Lower leg skin (tissue), 4 donors: ENCODE results near the gene PCED1B. TPM values are rescaled to one million over a fixed set of nuclear protein-coding genes. Genes with fewer than 3 reads are reported as not detected.
A peak's percentile ranks its signal among the peaks of the same experiment; 100 is the strongest.

Source experiments
- DNase-seq, 2 donors: peaks; one replicate each; pipeline ENCODE4 v3.0.0-alpha.2; 2019; ENCODE audit warnings: low spot score in 2 of 2
- H3K4me3 ChIP-seq: fragments of 200-600 bp; sonication (generic); 2 replicates; pipeline ENCODE4 v1.5.1; 2017; ENCODE audit warnings: mild to moderate bottlenecking, low read depth; ENCODE audit not compliant: poor library complexity, severe bottlenecking
- POLR2A ChIP-seq, 2 donors: fragments of 450-650 bp; IDR thresholded peaks; one replicate each; pipeline ENCODE4 v1.6.1; 2016 to 2017; ENCODE audit warnings: antibody characterized with exemption in 2 of 2, mild to moderate bottlenecking in 1 of 2, moderate library complexity in 1 of 2
- WGBS, 2 donors: methylation state at CpG; one replicate each; pipeline ENCODE4 v1.1.5; 2018; 5-methylcytosine and 5-hydroxymethylcytosine counted together
- intact Hi-C: fragments of 100-400 bp; cut with DNase I; formaldehyde crosslinking; loops from one replicate; pipeline ENCODE4 v1.15.0; 2023; ENCODE audit warnings: low total_unique reads
- total RNA-seq, 4 donors: library from RNA; depleted of rRNA; stranded (reverse); fragments of >200 nt; gene quantifications; one replicate each; pipeline ENCODE4 v1.1.0, GENCODE V29; 2016
- TF ChIP-seq, protein P1 (sequence below), 3 donors: fragments of 450-650 bp; IDR thresholded peaks; one replicate each; pipeline ENCODE4 v1.5.1; 2016; ENCODE audit warnings: antibody characterized with exemption in 3 of 3, mild to moderate bottlenecking in 3 of 3, moderate library complexity in 2 of 3

Gene PCED1B
- total RNA-seq, 4 donors from 2014 or later: 0.23 to 3.0 (median 0.73) TPM

DNA sequence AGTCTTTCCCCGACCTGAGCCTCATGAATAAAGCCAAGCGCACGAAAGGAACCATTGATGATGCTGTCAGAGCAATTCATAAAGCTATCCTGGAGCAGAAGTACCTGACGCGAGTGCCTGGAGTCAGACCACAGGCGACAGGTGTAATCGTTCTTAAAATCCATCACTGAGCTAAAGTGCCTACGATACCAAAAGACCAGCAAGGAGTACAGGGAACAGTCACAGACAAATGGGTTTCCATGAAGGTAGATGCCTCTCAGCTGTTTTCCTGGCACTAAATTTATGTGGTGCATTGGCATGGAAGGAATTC, 1.4 kb upstream of the PCED1B start:
- no peak for DNase-seq
- 92 to 95% methylated on average over 8 of the region's 8 CpGs for WGBS, 2 donors
- TF ChIP-seq, protein P1, sequence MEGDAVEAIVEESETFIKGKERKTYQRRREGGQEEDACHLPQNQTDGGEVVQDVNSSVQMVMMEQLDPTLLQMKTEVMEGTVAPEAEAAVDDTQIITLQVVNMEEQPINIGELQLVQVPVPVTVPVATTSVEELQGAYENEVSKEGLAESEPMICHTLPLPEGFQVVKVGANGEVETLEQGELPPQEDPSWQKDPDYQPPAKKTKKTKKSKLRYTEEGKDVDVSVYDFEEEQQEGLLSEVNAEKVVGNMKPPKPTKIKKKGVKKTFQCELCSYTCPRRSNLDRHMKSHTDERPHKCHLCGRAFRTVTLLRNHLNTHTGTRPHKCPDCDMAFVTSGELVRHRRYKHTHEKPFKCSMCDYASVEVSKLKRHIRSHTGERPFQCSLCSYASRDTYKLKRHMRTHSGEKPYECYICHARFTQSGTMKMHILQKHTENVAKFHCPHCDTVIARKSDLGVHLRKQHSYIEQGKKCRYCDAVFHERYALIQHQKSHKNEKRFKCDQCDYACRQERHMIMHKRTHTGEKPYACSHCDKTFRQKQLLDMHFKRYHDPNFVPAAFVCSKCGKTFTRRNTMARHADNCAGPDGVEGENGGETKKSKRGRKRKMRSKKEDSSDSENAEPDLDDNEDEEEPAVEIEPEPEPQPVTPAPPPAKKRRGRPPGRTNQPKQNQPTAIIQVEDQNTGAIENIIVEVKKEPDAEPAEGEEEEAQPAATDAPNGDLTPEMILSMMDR (IDR thresholded peaks at IDR 0.05): no peak
- no peak for TF ChIP-seq POLR2A (IDR thresholded peaks at IDR 0.05)
- H3K4me3 ChIP-seq: no peak overlapping the region
- intact Hi-C loops: no loop called here

DNA sequence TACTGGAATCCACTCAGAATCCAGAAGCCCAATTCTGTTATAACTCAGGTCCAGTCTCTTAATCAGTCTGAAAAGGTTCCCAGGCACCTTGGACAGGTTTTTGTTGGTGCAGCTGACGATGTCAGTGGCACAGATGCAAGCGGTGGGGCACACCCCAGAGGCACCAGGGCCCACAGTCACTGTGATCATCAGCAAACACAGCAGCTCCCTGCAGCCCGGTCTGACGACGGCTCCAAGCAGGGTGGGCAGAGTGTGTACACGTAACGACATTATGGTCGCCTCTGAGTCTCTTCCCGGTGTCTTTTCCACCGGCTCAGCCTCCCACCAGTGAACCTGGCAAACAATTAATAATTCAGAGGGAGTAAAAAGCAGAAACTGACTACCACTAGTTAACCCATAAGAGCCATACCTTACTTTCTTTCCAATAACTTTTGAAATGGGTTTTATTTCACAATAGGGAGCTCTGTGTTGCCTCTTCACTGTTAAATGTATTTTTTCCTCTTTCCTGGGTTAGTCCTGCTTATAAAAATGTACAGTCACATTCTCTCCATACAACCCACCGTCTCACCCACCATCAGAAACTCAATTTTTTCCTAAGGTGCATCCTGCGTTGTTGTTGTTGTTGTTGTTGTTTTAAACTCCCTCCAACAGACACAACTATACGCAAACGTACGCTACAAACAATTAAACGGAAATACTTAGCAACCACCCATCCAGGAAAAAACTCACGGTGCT, 521 bp upstream of the PCED1B start:
- WGBS, 2 donors: 5 to 15% methylated on average over 17 of the region's 17 CpGs
- TF ChIP-seq POLR2A (IDR thresholded peaks at IDR 0.05): no peak
- TF ChIP-seq, protein P1 (IDR thresholded peaks at IDR 0.05): no peak
- H3K4me3 ChIP-seq: peak overlapping the region; percentile 71
- intact Hi-C loops: no loop called here
- peak in 1 of 2 donors; percentile 86 for DNase-seq

DNA sequence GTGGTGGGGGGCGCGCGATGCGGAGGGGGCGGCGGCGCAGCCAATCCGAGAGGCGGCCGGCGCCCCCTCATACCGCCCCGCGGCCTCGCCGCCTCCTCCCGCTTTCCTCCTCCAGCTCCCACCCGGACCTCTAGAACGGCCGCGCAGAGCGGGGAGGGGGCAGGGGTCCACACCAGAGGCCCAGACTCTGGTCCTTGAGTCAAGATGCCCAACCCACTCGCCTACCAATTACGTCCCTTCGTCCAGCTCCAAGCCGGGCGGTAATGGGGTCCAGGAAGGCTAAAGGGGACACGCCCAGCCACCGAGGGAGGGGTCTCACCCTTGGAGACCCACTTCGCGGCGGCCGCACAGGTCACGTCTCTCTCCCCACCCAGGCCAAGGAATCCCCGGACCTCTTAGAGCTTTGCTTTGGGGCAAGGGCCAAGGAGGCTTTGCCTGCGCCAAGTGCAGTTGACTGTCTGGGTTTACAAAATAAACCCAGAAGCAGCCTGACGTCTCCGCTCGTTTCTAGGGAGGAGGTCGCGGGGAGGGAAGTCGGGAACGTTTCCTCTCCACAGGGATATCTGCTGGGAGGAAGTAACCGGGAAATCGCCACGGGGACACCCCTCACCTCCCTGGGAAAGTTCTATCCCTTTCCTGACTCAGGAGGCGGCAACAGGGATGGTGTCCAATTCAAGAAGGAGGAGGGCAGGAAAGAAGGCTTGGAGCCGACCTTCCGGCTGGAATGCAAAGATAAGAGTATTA, 732 bp downstream of the PCED1B start:
- peak in 1 of 2 donors; percentile 90 for DNase-seq
- TF ChIP-seq POLR2A (IDR thresholded peaks at IDR 0.05): no peak
- TF ChIP-seq, protein P1 (IDR thresholded peaks at IDR 0.05): no peak
- intact Hi-C loops: no loop called here
- WGBS, 2 donors: 0% methylated on average over 20 to 31 of the region's 49 CpGs
- H3K4me3 ChIP-seq: peak overlapping the region; percentile 71

DNA sequence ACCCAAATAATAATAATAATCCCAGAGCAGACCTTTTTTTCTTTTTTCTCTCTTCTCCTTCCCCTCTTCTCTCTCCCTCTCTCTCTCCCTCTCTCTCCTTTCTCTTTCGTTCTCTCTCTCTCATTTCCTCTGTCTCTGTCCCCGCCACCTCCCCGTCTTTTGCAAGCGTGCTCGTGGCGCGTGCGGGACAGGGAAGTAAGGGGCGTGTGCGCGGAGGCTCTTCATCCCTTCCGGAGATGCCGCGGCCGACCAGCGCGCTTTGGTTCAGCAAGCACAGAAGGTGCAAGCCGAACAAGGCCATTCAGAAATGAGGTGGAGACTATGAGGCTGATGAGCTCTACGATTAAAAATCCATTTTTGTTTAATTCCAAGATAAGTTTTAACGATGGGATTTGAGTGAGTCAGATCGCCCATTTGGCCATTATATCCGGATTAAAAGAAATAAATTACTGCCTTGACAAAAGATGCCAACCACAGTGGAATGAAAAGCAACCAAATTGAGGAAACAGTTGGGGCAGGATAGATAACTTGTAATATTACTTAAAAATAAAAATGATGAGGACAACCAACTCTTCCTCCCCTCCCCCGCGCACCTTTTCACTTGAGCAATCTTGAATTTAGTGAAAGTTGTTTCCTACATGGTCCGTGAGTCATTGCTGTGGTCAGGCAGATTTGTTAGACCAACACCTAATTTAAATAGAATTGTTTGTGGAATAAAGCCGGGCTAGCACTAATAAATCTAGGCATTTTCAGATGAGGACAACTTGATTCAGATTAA, 1.5 kb downstream of the PCED1B start:
- WGBS, 2 donors: 15 to 23% methylated on average over 26 of the region's 26 CpGs

DNA sequence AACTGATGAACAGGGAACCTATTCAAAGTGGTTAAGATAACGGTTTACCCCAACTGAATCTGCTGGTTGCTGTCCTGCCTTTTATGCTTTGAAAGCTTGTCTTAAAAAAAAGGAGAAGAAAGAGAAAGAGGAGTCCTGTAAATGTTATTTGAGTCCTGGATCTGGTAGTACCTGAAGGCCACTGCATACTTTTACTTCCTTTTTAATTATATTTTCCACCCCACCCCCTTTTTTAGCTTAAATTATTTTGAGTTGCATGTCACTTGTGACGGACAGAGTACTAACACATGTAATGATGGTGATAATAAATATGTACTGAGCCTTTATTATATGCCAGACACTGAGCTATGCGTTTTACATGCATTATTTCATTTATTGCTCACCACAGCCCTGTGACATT, 2.9 kb downstream of the PCED1B start:
- no peak for DNase-seq
- intact Hi-C loops: no loop called here
- no peak overlapping the region for H3K4me3 ChIP-seq
- no peak for TF ChIP-seq POLR2A (IDR thresholded peaks at IDR 0.05)
- TF ChIP-seq, protein P1 (IDR thresholded peaks at IDR 0.05): no peak
- 69 to 73% methylated on average over 3 of the region's 3 CpGs for WGBS, 2 donors

More for the DNA sequence above, 1.5 kb downstream of the PCED1B start:
- intact Hi-C loops: no loop called here
- TF ChIP-seq POLR2A (IDR thresholded peaks at IDR 0.05): no peak
- TF ChIP-seq, protein P1 (IDR thresholded peaks at IDR 0.05): no peak
- DNase-seq: peak; percentile 45 to 89
- H3K4me3 ChIP-seq: peak overlapping the region; percentile 71
